Limb (tissue), 2 donors: ENCODE measurements around the gene HOXA6.

Experiments
- DNase-seq, 2 donors: peaks; one replicate each; pipeline ENCODE4 v3.0.0-alpha.2; 2016; ENCODE audit errors: extremely low spot score in 2 of 2

HOXA6 gene

DNA sequence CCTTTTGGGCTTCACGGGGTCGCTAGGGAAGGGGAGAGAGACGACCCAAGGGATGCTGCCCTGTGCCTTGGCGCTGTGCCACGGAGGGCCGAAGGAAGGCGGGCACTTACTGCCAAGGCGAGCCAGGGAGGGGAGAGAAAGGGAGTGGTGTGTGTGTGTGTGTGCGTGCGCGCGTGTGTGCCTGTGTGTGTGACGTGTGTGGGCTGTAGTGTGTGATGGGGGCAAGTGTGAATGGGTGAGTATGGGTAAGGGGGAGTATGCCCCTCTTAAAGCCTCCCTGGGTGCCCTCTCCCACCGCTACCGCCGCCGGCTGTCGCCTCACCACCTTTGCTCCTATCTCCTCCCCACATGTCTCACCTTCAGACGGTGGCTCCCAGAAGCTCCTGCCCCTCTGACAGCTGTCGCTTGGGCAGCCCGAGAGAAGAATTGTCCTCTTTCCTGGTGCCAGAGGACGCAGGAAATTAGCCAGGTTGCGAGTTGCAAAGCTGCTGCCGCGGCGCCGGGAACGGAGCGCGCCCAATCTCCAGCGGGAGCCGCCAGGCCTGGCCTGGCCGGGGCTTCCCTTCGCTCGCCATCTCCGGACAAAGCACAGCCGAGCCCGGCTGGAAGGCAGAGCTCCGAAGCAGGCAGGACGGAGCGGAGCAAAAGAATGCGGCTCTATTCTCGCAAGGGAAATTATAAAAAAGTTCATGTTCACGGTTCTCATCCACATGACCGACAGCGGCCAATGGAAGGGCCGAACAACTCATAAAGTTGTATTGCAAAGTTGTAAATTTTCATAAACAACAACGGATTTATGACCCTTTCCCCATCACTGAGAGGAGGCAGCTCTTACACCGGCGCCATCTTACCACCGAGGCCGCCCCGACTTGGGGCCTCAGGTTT, 4.6 kb upstream of the HOXA6 start, which contains the start of gene HOXA3:
Gene HOXA3 (minus strand): TSS at position 653 of the 885 bp plus-strand sequence. CDS start 41,943 bp downstream, outside the sequence.
- DNase-seq, result peak; percentile 84 to 88

DNA sequence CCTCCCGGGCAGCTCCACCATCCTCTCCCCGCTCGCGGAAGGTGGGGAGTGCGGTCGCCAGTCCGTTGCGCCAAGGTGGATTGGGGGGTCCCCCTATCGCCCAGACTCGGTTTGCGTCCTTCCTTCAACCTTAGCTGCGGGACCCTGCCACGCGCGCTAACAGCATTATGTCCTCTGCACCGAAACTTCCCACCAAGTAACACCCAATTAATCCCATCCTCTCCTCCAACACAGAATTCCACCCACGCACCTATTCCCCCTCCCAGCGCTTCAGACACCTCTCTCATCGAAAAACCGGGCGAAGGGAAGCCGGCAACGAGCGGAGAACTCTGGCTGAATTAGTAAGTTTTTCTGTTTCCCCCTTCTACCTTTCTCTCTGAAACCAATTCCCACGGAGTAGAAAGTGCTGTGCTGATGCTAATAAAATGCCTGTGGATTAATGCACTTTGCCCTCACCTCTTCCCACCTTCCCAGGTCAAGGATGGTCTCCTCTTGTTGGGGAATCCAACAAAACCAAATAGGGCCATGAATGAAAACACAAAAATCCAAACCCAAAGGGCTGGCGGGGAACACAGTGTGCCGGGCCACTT, 3.9 kb upstream of the HOXA6 start:
- peak in 1 of 2 donors; percentile 71 for DNase-seq

DNA sequence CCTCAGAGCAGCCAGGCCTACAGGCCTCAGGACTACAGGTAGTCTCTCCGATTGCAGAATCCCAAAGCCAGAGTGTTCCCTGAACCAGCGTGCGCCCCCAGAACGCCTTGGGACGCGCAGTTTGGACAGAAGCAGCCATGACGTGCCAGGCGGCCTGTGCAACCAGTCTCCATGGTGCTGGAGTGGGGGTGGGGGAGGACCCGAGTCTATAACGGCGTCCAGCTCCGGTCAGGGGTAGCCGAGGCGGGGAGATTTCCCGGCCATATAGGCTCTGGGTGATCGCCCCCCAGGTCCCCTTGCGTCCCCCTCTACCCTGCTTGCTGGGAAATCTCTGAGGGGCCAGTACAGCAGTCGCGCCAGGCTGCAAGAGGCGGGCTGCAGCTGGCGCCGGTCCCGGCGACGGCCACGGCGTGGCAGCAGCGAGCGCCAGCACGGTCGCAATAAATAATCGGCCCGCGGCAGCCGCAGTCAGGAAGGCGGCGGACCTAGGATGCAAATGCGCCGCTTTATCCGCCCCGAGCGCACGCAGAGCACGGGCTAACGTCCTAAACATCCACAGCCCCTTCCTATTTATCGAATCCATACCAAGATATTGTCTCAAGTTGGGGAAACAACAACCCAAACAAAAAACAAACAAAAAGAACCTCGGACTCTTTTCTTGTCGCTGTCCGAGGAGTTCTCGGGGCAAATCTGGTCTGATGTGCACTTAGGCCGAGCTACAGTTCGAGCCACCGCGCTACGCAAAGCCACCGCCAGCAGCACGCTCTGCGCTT, 3.2 kb upstream of the HOXA6 start:
- DNase-seq, result peak; percentile 84 to 92

DNA sequence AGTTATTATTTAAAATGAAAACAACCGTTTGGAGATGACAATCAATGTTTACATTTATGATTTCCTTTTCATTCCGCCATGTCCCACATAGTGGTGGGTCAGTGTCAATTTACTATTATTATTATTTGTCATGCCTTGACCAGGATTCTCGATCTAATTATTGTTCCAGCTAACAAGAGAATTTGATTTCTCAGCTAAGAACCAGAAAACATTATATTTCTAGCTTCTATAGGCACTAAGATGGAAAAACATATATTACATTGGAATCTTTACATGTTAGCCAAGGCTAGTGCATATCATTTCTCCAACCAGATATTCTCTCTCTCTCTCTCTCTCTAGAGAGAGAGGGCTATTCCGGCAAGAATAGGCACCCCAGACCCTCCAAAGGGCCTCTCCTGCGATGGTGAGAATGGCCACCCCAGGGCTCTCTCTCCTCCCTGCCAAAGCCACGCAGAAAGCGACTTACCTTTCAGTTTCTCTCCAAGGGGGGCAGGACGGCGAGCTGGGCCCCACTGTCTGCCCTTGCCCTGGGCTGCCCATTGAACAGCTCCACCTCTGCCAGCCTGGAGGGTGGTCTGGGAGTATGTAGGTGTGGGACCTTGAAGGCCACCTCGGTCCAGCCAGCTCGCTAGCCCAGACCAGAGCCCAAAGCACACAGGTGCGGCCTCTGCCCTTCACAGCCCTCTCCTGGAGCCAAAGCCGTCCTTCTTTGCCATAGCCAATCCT, 2.4 kb upstream of the HOXA6 start:
- no peak for DNase-seq

DNA sequence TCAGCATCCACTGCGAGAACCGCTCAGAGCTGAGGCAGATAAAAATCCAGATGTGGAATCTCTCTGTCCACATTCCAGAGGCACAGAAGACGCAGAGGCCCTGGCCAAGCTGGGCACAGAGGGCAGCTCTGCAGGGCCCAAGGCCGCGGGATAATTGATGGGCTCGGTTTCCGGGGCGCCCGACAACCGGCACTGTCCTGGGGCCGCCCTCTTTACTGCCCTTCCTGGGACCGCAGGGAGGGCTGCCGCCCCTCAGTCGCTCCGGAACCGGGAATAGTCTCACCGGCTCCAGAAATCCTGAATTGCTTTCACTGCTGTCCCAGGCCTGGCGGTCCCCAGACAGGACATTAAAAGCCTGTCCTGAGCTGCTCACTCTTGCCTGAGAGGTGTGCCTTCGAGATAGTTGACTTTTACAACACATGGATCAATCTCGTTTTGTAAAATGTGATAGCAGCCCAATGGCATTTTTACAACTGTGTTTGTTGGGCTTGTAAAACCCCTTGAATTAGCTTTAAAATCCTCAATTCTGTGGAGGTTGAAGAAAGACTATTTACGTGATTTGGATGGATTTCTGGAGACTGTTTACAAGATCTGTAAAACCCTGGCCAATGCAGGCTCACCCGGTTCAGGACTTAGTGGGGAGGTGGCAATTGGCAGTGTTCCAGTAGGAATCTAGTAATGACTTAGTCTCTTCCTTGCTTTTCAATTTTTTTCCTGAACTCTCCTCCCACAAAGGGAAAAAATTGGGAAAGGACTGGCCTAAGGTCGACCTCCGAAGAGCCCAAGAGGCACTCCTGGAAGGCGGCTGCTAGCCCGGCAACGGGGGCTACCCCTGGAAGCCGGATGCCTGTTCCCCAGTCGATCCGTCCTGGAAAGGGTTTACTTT, 1.4 kb upstream of the HOXA6 start:
- DNase-seq, result peak in 1 of 2 donors; percentile 55

DNA sequence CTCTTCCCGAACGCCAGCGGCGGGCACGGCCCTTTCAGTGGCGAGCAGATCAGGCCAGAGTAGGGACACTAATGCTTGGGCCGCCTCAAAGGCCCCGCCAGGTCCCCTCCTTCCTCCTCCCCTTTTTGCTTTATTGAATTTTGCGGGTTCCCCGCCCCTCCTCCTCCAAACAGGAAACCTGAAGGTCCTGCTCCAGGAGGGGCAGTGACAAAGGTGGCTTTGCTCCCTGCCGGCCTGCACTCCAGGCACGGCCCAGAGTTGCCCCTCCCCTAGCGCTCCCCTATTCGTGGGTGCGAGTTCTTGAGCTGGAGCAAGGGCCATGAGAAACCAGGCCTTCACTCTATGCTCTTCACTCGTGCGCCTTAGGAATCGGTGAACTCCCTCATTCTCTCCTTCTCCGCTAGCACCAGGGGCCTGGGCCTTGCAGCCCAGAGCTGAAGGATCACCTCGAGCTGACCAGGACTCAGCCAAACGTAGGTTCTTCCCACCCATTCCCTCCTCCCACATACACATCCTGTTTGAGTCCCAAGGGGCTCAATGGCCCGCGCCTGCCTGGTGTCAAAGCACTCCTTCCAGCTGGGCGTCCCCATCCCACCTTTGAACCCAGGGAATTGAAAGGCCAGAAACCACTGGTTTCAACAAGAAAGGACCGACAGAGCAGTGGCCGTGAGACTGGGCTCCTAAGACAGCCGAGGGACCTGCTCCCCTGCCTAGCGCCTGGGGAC, 619 bp upstream of the HOXA6 start:
- DNase-seq, result peak in 1 of 2 donors; percentile 53

DNA sequence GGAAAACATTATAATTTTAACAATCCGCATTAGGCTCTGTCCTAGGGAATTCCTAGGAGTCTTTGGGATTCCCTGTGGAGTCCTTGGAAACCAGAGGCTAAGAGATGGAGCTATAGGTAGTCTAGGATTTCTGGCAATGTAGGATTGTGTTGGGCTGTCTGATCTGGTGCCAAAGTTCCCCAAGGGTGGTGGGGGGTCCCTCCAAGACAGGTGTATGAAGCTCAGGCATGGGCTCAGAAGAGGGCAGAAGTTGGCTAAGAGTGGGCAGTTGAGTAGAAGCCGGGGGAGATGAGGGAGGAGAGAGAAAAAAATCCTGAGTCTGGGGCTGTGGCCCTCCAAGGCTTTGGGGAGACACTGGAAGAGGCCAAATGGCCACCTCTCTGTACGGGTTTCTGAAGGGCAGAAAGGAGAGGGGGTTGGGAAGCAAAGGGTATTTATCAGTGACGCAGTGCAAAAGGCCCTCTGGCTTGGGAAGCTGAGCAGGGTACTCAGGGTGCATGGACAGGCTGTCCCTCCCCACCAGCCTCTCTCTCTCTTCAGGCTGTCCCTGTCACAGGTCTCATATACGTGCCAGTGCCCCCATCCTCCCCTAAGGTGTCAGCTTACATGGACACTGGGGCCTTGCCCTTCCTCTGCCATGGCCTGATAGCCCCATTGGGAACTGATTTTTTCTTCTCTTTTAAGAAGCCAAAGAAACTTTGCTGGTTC, 929 bp downstream of the HOXA6 start:
- DNase-seq, result peak in 1 of 2 donors; percentile 44

DNA sequence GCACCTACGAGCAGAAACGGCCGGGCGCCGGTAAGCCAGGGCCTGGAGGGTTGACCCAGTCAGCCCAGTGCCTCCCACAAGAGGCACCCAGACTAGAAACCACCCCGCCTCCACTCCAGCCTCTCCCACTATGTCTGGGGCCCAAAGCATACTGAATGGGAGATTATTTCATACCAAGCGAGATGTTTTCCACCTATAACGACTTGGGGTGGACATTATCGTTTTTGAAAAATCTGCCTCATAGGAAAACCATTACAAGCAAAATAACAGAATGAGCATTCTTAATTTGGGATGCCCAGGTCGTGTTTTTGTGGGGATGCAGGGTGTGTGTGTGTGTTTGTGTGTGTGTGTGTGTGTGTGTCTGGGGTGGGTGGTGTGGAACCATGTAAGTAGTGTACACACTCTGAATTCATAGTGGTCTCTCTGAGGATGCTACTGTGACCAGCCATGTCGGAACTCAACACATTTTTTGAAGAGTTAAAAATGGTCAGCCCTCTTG, 1.6 kb downstream of the HOXA6 start:
- DNase-seq, result peak in 1 of 2 donors; percentile 45

DNA sequence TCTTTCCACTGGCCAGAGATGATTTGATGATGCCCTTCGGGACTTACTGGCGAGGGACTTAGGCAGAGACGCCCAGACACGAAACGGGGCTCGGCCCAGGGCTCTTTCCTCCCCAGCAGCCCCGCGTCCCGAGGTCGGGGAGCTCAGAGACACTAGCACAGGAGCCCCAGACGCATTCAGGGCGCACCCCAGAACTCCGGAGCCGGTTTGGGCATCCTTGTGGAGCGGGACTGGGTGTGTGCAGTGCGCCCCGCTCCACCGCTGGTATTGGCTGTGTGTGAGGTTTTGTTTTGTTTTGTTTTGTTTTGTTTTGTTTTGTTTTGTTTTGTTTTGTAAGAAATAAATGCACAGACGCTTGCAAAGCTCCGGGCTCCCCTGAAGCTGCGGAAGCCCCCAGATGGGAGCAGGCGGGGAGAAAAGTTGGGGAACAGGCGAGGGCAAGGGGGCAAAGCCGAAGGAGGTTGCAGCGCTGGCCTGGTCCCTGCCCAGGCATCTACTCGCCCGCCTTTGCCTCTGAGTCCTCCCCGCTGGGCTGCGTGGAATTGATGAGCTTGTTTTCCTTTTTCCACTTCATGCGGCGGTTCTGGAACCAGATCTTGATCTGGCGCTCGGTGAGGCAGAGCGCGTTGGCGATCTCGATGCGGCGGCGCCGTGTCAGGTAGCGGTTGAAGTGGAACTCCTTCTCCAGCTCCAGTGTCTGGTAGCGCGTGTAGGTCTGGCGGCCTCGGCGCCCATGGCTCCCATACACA, 2.2 kb downstream of the HOXA6 start:
- peak in 1 of 2 donors; percentile 68 for DNase-seq

DNA sequence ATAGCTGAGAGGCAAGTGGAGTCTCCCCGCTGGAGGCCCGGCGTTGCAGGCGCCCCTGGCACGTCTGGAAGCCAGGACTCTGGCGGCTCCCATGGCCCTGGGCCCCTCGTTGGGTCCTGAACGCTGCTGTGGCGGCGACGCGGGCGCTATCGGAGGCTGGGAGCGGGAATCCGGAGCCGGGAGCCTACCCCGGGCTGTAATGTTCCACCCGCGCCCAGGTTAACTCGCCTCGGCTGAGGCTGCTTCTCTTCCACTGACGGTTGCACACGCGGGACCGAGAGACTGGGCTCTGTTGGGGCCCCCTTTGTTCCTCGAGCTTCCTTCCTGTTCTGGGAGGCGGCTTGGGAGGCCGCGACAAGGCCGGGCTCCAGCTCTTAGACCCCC, 2.8 kb downstream of the HOXA6 start:
- peak in 1 of 2 donors; percentile 76 for DNase-seq

DNA sequence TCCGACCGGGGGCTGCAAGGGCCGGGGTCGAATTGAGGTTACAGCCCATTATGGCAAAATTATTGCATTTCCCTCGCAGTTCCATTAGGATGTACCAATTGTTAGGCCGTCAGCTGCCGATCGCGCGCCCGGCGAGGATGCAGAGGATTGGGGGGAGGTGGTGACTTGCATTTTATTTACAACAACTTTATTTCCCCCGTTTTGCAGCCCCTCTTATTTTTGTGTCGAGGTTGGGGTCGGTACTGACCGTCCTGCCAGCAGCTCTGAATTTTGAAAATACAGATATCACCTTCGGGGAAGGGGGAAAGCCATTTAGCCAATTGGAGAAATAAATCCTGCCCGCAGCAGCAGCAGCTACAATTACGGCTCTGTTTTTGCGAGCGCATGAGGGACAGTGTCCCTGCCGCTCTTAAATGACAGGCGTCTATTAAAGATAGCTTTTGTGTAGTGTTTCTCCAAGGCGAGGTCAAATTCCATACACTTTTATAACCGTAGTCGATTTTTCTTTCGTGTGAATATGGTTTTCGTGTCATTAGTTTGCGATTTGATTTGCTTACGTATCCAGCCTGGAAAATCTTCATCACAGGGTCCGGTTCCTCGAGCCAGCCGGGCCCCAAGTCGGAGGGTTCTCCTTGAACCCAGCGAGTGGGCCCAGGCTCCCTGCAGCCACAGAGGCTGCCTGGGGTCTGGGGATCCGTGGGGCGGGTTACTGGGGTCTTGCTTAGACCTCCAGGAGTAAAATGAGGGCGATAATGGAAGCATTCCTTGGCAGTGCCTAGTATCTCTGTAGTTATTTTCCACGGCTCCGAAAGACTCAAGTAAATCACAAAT, 3.4 kb downstream of the HOXA6 start:
- no peak for DNase-seq

DNA sequence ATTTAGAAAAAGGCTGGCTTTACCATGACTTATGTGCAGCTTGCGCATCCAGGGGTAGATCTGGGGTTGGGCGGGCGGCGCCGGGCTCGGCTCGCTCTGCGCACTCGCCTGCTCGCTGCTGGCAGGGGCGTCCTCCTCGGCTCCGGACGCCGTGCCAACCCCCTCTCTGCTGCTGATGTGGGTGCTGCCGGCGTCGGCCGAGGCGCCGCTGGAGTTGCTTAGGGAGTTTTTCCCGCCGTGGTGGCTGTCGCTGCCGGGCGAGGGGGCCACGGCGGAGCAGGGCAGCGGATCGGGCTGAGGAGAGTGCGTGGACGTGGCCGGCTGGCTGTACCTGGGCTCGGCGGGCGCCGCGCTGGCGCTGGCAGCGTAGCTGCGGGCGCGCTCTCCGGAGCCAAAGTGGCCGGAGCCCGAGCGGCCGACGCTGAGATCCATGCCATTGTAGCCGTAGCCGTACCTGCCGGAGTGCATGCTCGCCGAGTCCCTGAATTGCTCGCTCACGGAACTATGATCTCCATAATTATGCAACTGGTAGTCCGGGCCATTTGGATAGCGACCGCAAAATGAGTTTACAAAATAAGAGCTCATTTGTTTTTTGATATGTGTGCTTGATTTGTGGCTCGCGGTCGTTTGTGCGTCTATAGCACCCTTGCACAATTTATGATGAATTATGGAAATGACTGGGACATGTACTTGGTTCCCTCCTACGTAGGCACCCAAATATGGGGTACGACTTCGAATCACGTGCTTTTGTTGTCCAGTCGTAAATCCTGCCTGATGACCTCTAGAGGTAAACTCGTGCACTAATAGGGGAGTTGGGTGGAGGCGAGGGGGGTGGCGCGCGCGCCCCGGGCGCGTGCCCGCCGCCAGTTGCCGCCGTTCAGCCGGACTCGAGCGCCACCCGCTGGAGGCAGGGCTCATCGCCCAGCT, 4.3 kb downstream of the HOXA6 start, which contains the start of gene HOXA5:
Gene HOXA5 (minus strand): TSS at position 659 of the 927 bp plus-strand sequence. CDS start 74 bp downstream, at position 585.
- DNase-seq, result peak; percentile 86 to 93

DNA sequence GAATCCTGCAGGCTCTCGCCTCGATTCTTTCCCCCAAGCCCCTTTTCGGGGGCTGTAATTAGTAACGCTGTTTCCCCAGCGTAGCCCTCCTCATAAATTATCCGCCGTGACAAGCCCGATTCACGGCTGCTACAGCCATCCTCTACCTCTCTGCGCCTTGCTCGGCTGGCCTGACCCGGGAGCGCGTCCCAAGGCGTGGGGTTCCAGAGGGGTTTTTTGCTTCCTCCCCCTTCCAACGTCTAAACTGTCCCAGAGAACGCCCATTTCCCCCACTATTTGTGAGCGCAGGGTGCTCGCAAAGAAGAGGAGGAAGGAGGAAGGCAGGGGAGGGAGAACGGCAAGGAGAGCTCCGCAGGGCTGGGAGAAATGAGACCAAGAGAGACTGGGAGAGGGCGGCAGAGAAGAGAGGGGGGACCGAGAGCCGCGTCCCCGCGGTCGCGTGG, 5.0 kb downstream of the HOXA6 start:
- no peak for DNase-seq

DNA sequence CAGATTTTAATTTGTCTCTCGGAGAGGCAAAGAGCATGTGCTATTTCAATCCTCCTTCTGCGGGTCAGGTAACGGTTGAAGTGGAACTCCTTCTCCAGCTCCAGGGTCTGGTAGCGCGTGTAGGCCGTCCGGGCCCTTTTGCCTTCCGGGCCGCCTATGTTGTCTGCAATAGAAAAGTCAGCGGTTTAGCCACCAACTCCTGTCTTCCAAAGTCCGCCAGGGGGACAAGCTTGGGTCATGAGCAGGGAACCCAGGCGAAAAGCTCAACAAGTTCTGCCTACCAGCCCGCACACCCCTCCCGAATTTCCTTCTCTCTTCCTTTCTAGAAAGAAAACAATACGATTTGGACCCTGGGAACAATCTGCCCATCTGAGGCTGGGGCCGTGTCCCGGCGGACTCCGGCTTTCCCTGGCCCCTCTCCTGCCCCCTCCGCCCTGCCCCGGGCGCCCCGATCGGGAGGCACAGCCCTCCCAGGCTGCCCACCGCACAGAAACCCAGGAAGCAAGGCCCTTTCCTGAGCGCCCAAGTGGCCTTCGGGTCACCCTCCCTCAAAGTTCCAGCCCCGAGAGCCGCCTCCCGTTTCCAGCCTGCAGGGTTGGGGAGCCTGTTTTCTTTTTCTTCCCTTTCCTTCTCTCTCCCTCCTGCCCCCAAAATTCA, 5.5 kb downstream of the HOXA6 start:
- DNase-seq, result peak in 1 of 2 donors; percentile 68
